Stimulated activated CD4-positive, alpha-beta T cell treated with anti-CD3 and anti-CD28 coated beads, Interleukin-15, amount 100 ng/mL, for 24 hours (primary cell): ENCODE measurements around the gene AHRR.
A peak's percentile ranks its signal among the peaks of the same experiment; 100 is the strongest.
"Not testable (repeated sequence)": the region's sequence is repeated elsewhere in the genome, so short reads cannot be mapped to it uniquely, and the experiment has no call there.

Experiments used
- DNase-seq: peaks from one replicate; pipeline ENCODE4 v3.0.0-alpha.2; 2020

Gene AHRR

GRCh38 chr5:321230-321725 lies at the start of gene AHRR:
TSS of gene AHRR (plus strand) at chr5:321714. CDS start at chr5:343903, 22,189 bp downstream.
- peak; percentile 79 for DNase-seq

GRCh38 chr5:271828-272167 lies 49.7 kb upstream of the AHRR start:
- not testable (repeated sequence) for DNase-seq

- DNase-seq, result not testable (repeated sequence)
Measured at GRCh38 chr5:273091-273490, 48.4 kb upstream of the AHRR start.

GRCh38 chr5:273491-273890 lies 48.0 kb upstream of the AHRR start:
- DNase-seq, result not testable (repeated sequence)

GRCh38 chr5:274346-274745 lies 47.2 kb upstream of the AHRR start:
- not testable (repeated sequence) for DNase-seq

GRCh38 chr5:278646-279045 lies 42.9 kb upstream of the AHRR start:
- no peak for DNase-seq

- DNase-seq, result not testable (repeated sequence)
Measured at GRCh38 chr5:279051-279665, 42.4 kb upstream of the AHRR start.

- no peak for DNase-seq
Measured at GRCh38 chr5:285991-286557, 35.4 kb upstream of the AHRR start.

GRCh38 chr5:290200-290599 lies 31.3 kb upstream of the AHRR start:
- not testable (repeated sequence) for DNase-seq

GRCh38 chr5:291345-291744 lies 30.2 kb upstream of the AHRR start:
- DNase-seq, result not testable (repeated sequence)

GRCh38 chr5:294788-295187 lies 26.7 kb upstream of the AHRR start:
- not testable (repeated sequence) for DNase-seq

- DNase-seq, result not testable (repeated sequence)
Measured at GRCh38 chr5:296207-296606, 25.3 kb upstream of the AHRR start.

GRCh38 chr5:296954-297353 lies 24.6 kb upstream of the AHRR start:
- DNase-seq, result not testable (repeated sequence)

GRCh38 chr5:297448-297847 lies 24.1 kb upstream of the AHRR start:
- not testable (repeated sequence) for DNase-seq

GRCh38 chr5:297991-298736 lies 23.4 kb upstream of the AHRR start:
- DNase-seq, result not testable (repeated sequence)

- no peak for DNase-seq
Measured at GRCh38 chr5:298737-299125, 22.8 kb upstream of the AHRR start.

- DNase-seq, result not testable (repeated sequence)
Measured at GRCh38 chr5:299921-300320, 21.6 kb upstream of the AHRR start.

- not testable (repeated sequence) for DNase-seq
Measured at GRCh38 chr5:300691-301435, 20.7 kb upstream of the AHRR start.

GRCh38 chr5:302416-302815 lies 19.1 kb upstream of the AHRR start:
- DNase-seq, result not testable (repeated sequence)

GRCh38 chr5:302966-303365 lies 18.5 kb upstream of the AHRR start:
- no peak for DNase-seq

- DNase-seq, result not testable (repeated sequence)
Measured at GRCh38 chr5:303741-304140, 17.8 kb upstream of the AHRR start.

GRCh38 chr5:305050-305449 lies 16.5 kb upstream of the AHRR start:
- no peak for DNase-seq

GRCh38 chr5:305459-305858 lies 16.1 kb upstream of the AHRR start:
- no peak for DNase-seq
